K562 (cell line): ENCODE results near the gene AIPL1. TPM values are rescaled to one million over a fixed set of nuclear protein-coding genes. Genes with fewer than 3 reads are reported as not detected.
A peak's percentile ranks its signal among the peaks of the same experiment; 100 is the strongest.

Experiments used
- ADNP ChIP-seq: fragments of 200-800 bp; sonication (Bioruptor generic); IDR thresholded peaks from 2 replicates; pipeline ENCODE4 v1.6.1; 2016; ENCODE audit warnings: missing genetic modification characterization, missing compliant biosample characterization
- CBFA2T3 ChIP-seq: fragments of 450-650 bp; IDR thresholded peaks from 2 replicates; pipeline ENCODE4 v1.6.1; 2017
- CBX3 ChIP-seq, 2 experiments: IDR thresholded peaks; 1 replicate in 1 of 2; 2 replicates in 1 of 2; pipeline ENCODE4 v1.6.1; 2012; ENCODE audit warnings: inconsistent platforms in 2 of 2, low read length in 2 of 2, borderline replicate concordance in 1 of 2, control low read depth in 1 of 2
- ID3 ChIP-seq, 2 experiments: fragments of 250-450 bp in 1 of 2; fragments of 450-650 bp in 1 of 2; sonication (Bioruptor Pico) in 1 of 2; IDR thresholded peaks; 2 replicates each; pipeline versions ENCODE4 v1.6.1 to v1.8.0; 2016 to 2021; ENCODE audit warnings: mild to moderate bottlenecking in 2 of 2, moderate library complexity in 2 of 2, missing compliant biosample characterization in 1 of 2, missing genetic modification characterization in 1 of 2
- JUN ChIP-seq, 2 experiments: sonication (generic) in 1 of 2; formaldehyde crosslinking in 1 of 2; IDR thresholded peaks; 2 replicates each; pipeline versions ENCODE4 v1.6.1 to v1.8.0; 2012 to 2022; ENCODE audit warnings: borderline replicate concordance in 2 of 2, mild to moderate bottlenecking in 2 of 2, improper control_type of control experiment in 1 of 2, low read depth in 1 of 2, low read length in 1 of 2, missing genetic modification reagents in 1 of 2
- MAX ChIP-seq: sonication (generic); formaldehyde crosslinking; IDR thresholded peaks from 2 replicates; pipeline ENCODE4 v1.9.0; 2022; ENCODE audit warnings: mild to moderate bottlenecking, missing genetic modification reagents
- MYC ChIP-seq, 2 experiments: fragments of 250-450 bp in 1 of 2; sonication (Bioruptor Pico) in 1 of 2; IDR thresholded peaks; 2 replicates each; pipeline versions ENCODE4 v1.5.1 to v1.6.1; 2012 to 2021; ENCODE audit warnings: low read depth in 2 of 2, borderline replicate concordance in 1 of 2, improper control_type of control experiment in 1 of 2, low read length in 1 of 2, mild to moderate bottlenecking in 1 of 2, moderate library complexity in 1 of 2
- POLR3G ChIP-seq: IDR thresholded peaks from 2 replicates; pipeline ENCODE4 v1.6.1; 2011; ENCODE audit not compliant: insufficient read length, insufficient replicate concordance; ENCODE audit errors: extremely low read depth
- RBM14 ChIP-seq: fragments of 200-400 bp; formaldehyde crosslinking; IDR thresholded peaks from 2 replicates; pipeline ENCODE4 v1.6.1; 2018; ENCODE audit warnings: low read depth, mild to moderate bottlenecking, low read length, moderate library complexity, borderline replicate concordance; ENCODE audit not compliant: insufficient read depth
- RBM25 ChIP-seq: fragments of 200-400 bp; formaldehyde crosslinking; IDR thresholded peaks from 2 replicates; pipeline ENCODE4 v1.6.1; 2018; ENCODE audit warnings: low read length, low read depth, moderate library complexity; ENCODE audit not compliant: severe bottlenecking
- RREB1 ChIP-seq: fragments of 250-450 bp; sonication (Bioruptor Pico); IDR thresholded peaks from 2 replicates; pipeline ENCODE4 v1.4.0; 2020
- SIRT6 ChIP-seq: IDR thresholded peaks from one replicate; pipeline ENCODE4 v1.6.1; 2012; ENCODE audit warnings: low read depth, mild to moderate bottlenecking, control low read depth, inconsistent platforms, low read length, moderate library complexity
- STAT5B ChIP-seq: fragments of 250-450 bp; sonication (Bioruptor Pico); IDR thresholded peaks from 2 replicates; pipeline ENCODE4 v1.8.0; 2021; ENCODE audit warnings: mild to moderate bottlenecking, inconsistent platforms
- SUPT5H ChIP-seq: fragments of 450-650 bp; IDR thresholded peaks from 2 replicates; pipeline ENCODE4 v1.6.1; 2016
- THAP7 ChIP-seq: fragments of 250-450 bp; sonication (Bioruptor Pico); IDR thresholded peaks from 2 replicates; pipeline ENCODE4 v1.5.0; 2021
- ZBTB9 ChIP-seq: fragments of 450-650 bp; formaldehyde crosslinking; IDR thresholded peaks from 2 replicates; pipeline ENCODE4 v1.4.0; 2020; ENCODE audit warnings: mild to moderate bottlenecking, moderate library complexity
- polyA plus RNA-seq, 8 experiments: library from polyadenylated mRNA; depleted of rRNA in 4 of 8; stranded (reverse) in 5 of 8; unstranded in 3 of 8; fragments of >200 nt; fragmentation: Nextera tagmentation in 2 of 8; fragmentation: Illumina TruSeq in 1 of 8; extraction: Ambion mirVana in 2 of 8; extraction: Trizol in 1 of 8; gene quantifications; 2 replicates each; pipeline versions ENCODE4 v1.2.1 to v1.2.3, GENCODE V29; 2011 to 2014; ENCODE audit warnings: inconsistent platforms in 1 of 8, missing spikeins in 1 of 8
- total RNA-seq, 7 experiments: library from RNA; depleted of rRNA in 6 of 7; stranded (reverse); fragments of >200 nt in 6 of 7; fragmentation: Illumina TruSeq in 2 of 7; extraction: Trizol in 2 of 7; gene quantifications; 2 replicates each; pipeline versions ENCODE4 v1.2.1 to v1.2.3, GENCODE V29; 2011 to 2021; ENCODE audit warnings: low replicate concordance in 1 of 7

The AIPL1 gene
- total and polyA plus RNA-seq, 9 of the 15 experiments (the other 6 are each of a cell fraction or from before 2014, with no cell fraction given), result not detected

- peak; percentile 47; the same call in 1 of the 2 replicates for TF ChIP-seq CBFA2T3
- no peak for TF ChIP-seq POLR3G
- no peak for TF ChIP-seq SIRT6
- TF ChIP-seq SUPT5H, result peak; percentile 64; the same call in 1 of the 2 replicates
- no peak for TF ChIP-seq JUN (IDR thresholded peaks at IDR 0.05; ENCODE audit: borderline replicate concordance, low read depth, low read length)
- TF ChIP-seq JUN (CRISPR knock-in tag; IDR thresholded peaks at IDR 0.05; ENCODE audit: borderline replicate concordance), result no peak
- TF ChIP-seq ADNP (tag), result no peak
- TF ChIP-seq RBM25, result peak; percentile 86
- no peak for TF ChIP-seq RREB1 (CRISPR knock-in tag)
- peak; percentile 88 for TF ChIP-seq MYC (IDR thresholded peaks at IDR 0.05; ENCODE audit: low read depth, low read length)
- TF ChIP-seq MYC (CRISPR knock-in tag; IDR thresholded peaks at IDR 0.05; ENCODE audit: borderline replicate concordance, low read depth), result no peak
- peak; percentile 93 for TF ChIP-seq MAX (CRISPR knock-in tag)
- no peak for TF ChIP-seq ZBTB9
- TF ChIP-seq THAP7 (CRISPR knock-in tag), result no peak
- no peak for TF ChIP-seq STAT5B (CRISPR knock-in tag)
- no peak for TF ChIP-seq ID3 (CRISPR knock-in tag; IDR thresholded peaks at IDR 0.05)
- no peak for TF ChIP-seq ID3 (tag; IDR thresholded peaks at IDR 0.05)
- TF ChIP-seq CBX3 (IDR thresholded peaks at IDR 0.05; ENCODE audit: borderline replicate concordance in 1 of 2, low read length in 2 of 2), result peak in 1 of 2 experiments; percentile 59; a peak in 1 of 3 replicates
- no peak for TF ChIP-seq RBM14
These were observed 9.0 kb upstream of the AIPL1 start, which contains the start of gene PIMREG (continued) for GRCh38 chr17:6443692-6444570.
